SK-N-DZ (cell line): ENCODE measurements around the gene CDC73.
A peak's percentile ranks its signal among the peaks of the same experiment; 100 is the strongest.
"Not testable (repeated sequence)": the region's sequence is repeated elsewhere in the genome, so short reads cannot be mapped to it uniquely, and the experiment has no call there.

ENCODE experiments used
- DNase-seq: peaks from one replicate; pipeline ENCODE4 v3.0.0-alpha.2; 2015; ENCODE audit warnings: low spot score

Gene CDC73

DNA sequence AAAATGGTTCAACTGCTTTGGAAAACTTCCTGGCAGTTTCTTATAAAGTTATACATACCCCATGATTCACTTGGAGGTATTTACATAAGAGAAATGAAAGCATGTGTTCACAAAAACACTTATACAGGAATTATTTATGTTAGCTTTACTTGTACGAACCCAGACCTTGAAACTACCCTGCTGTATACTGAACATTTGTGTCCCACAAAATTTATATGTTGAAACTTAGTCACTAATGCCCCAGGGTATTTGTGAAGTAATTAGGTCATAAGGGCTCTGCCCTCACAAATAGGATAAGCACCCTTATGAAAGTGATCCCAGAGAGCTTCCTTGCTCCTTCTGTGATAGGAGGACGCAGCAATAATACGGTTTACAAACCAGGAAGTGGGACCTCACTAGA lies 107.3 kb downstream of the CDC73 start:
- DNase-seq = no peak

DNA sequence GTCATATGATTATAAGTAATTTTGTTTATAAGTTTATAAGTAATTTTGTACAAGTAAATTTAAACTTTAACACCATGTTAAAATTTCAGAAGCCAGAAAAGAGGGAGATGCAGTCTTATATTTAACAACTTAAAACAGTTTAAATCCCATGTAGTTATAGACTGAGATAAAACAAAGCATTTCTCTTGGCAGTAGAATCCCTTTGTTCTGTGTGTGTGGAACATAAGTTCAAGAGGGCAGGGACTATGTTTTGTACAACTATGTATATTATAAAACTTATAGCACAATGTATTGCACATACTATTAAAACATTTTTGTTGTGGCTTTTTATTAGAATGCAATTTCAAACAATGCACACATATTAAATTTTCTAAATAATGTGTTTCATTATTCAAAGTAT lies 109.3 kb downstream of the CDC73 start:
- DNase-seq = not testable (repeated sequence)

DNA sequence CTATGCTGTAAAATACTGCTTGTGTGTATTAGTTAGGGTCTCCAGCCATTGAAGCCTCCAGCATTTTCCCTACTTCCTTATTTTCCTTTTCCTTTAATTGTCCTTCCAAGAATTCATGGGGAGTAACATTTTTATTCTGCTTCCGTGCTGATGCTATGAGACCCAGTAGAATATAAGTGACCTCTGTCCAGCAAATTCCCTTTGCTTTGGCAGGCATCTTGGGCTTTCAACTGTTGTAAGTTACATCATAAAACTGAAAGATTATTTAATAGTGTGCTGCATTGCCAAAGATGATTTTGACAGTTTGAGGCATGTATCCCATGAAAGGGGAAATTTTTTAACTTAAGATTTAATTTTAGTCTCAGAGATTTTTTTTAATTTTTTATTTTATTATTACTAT lies 112.7 kb downstream of the CDC73 start:
- no peak for DNase-seq

DNA sequence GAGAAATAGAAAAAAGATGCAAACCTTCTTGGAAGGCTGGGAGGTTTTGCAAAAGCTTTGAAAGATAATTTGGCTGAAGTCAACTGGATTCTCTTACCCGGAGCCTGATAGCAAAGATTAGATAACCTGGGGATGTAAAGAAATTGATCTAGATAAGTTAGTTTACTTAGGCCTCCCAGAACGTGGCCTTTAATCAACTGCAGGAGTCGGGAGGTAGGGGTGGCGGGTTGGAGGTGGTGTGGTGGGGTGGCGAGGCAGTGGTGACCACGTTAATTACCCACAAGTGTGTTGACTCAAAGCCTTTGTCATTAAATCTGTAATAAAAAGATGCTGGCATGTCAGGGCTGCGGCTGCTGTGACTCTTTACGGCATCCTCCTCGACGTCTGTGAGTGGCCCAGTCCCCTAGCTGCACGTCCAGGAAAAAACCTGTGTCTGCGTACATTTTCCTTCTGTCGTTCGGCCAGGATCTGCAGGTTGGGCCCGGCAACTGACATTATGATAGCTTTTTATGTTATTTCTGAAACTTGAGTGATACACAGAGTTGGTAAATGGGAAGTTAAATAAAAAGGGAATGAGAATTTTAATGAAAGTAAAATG lies 115.6 kb downstream of the CDC73 start:
- DNase-seq = peak; percentile 2

DNA sequence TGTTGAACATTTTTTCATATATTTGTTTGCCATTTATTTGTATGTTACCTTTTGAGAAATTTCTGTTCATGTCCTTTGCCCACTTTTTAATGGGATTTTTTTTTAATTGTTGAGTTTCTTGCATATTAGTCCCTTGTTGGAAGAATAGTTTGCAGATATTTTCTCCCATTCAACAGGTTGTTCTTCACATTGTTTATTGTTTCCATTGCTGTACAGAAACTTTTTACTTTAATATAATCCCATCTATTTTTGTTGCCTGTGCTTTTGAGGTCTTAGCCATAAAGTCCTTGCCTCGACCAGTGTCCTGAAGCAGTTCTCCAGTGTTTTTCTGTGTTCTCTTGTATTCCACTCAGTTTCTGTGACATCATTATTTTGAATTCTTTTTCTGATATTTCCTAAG lies 118.8 kb downstream of the CDC73 start:
- no peak for DNase-seq

DNA sequence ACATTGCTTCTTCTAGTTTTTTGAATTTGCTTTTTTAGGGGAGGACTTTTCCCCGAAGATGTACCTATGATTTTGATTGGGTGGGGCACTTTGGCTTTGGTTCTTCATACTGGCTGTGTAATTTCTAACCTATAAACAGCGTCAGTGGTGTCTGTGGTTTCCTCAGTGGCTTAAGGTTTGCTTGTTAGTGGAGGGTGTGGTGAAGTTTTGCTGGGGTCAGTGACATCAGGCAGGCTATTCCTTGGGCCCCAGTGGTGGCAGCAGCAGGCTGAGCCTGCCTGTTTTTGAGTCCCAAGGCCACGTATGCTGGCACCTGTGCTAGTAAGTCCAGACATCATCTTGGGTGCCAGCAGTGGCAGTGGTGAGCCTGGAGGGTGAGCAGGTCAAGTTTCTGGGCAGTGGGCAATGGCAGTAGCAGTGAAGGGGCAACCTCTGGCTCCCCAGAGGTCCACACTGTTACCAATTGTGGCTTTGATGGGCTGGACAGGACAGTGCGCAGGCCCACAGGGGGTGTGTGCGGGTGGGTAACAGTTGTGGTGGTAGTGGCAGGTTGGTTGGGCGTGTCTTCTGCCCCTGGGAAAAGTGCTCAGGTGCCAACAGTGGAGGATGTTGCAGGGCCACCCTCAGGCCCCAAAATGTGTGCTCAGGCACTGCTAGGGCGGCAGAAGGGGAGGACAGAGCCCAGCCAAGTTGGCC lies 119.4 kb downstream of the CDC73 start:
- no peak for DNase-seq

DNA sequence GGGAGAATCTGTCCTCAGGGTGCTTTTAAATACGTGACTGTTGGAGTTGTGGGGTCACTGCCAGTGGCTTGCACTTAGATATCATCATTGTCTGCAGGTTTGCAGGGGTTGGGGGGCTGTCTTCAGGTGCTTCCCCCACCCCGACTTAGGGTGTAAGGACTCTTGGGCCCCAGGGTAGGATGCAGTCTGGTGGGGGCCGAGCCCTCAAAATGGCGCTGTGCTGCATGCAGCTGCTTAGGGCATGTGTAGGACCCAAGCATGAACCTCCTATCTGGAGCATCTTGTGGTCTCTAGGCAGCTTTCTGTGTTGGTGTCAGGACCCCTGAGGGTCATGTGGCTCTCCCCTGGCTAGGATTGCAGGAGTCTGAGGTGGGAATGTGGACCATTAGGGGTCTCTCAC lies 120.2 kb downstream of the CDC73 start:
- no peak for DNase-seq

DNA sequence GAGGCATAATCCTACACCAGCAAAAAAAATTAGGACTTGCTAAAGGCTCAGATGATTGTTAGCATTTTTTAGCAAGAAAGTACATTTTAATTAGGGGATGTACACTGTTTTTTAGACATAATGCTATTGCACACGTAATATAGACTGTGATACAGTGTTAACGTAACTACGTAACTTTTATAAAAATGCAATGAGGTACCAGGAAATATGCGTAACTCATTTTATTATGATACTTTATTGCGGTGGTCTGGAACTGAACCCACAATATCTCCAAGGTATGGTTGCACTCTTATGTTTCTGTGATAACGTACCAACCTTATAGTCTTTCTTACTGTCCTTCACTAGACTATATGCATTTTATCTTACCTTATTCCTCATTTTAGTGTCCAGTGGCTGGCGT lies 127.4 kb downstream of the CDC73 start:
- DNase-seq = no peak

DNA sequence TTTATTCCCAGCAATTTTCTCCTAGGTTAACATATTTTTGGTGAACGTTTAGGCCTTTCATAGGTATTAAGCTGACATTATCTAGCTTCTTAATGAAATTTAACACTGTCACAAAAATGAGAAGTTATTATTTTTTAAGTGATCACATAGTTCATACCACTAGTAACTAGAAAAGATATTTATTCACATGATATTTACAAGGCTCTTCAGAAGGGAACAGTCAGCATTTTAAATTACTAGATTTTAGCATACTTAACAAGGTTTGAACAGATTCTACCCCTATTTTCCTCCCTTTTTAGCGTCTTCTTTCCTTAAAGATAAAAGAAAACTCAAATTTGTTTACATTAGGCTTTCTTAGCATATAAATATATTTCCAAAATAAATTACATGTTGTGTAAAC lies 130.1 kb downstream of the CDC73 start:
- no peak for DNase-seq

DNA sequence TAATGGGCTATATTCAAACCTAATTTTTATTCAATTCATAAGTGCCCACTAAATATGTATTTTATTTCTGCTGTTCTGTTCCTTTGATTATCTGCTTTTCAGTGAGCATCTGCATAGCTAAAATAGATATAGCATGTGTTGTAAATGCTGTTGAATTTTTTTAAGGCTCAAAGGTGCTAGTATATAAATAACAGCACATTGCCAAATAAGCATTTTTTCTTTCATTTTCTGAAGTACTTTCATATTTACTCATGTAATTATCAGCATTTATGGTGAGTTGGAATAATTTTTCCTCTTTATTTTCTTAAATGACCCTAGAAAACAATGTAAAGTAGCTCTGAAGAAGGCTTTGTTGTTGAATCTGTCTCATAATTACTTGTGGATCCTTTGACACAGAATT lies 134.2 kb downstream of the CDC73 start:
- no peak for DNase-seq

DNA sequence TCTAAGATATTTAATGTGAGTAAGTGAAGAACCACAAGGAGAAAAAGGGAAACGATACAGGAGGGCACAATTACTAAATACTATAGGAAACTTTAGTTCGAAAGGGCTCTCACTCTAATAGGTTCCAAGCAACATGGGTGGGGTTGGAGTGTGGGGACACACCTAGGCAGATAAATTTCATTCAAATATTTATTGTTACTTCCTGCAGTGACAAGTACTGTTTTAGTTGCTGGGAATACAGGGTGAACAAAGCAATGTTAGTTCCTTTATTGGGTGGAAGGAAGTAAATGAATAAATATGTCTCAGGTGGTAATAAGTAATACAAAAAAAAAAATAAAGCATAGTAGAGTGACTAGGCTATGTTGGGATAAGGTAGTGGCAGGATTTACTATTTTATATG lies 137.8 kb downstream of the CDC73 start:
- DNase-seq = no peak

DNA sequence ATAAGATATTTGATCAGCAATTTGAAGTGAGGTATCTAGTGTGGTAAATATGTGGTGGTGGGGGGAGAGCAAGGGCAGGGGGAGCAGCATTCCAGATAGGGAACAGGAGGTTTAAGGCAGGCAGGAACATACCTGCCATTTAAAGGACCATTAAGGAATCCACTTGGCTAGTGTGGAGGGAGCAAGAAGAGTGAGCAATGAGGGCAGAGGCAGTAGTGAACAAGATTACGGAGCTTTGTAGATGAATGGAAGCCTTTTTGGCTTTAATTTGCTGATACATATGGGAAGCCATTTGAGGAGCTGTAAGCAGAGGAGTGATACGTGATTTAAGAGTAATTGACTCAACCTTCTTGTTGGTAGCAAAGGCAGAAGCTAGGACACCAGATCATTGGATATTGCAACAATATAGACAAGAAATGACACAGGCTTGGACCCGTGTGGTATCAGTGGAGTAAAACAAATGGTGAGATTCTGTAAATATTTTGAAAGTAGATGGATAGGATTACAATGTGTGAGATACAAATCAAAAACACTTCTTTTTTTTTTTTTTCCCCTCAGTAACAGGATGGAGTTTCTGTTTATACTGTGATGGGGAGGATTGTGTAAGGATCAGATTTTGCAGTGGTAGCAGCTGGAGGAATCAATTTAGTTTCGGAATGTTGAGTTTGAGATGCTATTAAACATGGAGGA lies 138.4 kb downstream of the CDC73 start:
- DNase-seq = no peak

DNA sequence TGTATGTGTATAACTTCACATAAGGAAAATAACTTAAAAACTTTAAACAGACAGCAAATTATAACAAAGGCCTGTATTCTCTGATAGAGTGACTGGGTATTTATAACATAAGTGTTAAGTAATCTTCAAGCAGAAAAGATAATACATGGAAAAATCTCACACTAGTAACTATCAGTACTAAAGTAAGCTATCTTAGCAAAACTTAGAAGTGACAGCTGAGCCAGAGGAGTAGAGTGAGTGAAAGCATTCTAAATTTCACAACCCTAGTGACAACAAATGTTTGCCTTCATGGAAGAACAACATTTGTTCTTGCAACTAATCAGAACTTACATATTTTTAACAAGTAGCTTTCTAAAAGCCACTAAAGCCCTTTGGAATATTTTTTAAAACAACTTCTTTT lies 139.1 kb downstream of the CDC73 start:
- no peak for DNase-seq

DNA sequence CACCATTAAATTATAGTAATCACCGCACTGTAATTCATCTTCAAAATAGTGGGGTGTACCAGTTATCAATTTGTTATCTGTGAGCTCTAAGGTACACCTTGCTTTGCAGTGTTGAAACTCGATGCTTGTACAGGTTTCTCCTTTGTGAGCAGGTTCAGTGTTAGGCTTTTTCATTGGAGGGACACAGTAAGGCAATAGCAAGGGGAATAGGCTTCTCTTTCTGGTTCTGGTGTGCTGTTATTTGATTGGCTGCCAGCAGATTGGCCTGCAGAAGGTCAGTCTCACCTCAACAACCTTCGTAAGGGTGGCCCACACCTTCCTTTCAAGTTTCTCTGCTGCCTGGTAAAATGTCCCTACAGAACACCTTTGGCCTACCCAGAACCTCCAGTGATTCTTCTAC lies 140.8 kb downstream of the CDC73 start:
- no peak for DNase-seq

DNA sequence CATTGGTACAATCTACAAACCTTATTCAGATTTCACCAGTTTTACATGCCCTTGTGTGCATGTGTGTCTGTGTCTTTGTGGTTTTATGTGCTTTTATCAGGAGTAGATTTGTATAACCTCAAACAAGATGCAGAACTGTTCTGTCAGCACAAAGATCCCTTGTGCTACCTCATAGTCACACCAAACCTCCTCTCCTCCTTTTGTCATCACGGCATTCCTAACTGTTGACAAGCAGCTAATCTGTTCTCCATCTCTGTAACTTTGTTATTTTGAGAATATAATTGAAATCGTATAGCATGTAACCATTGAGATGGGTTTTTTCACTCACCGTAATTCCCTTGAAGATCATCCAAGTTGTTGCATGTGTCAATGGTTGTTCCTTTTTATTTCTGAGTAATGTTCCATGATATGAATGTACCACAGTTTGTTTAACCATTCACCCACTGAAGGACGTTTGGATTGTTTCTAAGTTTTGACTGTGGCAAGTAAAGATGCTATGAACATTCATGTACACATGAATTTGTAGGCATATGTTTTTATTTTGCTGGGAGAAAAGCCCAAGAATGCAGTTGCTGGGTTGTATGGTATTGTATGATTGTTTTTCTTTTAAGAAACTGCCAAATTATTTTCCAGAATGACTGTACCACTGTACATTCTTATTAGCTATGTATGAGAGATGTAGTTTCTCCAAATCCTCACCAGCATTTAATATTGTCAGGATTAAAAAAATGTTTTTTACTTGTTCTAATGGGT lies 142.7 kb downstream of the CDC73 start:
- no peak for DNase-seq

DNA sequence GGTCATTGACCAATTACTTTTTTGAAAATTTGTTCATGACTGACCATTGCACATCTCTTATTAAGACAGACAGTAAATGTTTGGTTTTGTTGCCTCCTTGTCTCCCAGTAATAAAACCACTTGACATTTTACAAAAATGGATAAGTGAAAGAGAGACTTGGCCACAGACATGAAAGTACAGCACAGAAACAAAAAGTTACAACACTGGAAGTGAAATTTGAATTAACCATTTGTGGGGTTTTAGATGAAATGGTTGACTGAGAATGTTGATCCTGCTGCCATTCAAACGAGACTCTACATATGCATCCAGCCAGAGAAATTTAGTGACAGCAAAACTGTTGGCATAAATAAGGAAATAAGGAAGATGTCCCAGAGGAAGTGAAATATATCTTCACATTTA lies 143.9 kb downstream of the CDC73 start:
- no peak for DNase-seq

DNA sequence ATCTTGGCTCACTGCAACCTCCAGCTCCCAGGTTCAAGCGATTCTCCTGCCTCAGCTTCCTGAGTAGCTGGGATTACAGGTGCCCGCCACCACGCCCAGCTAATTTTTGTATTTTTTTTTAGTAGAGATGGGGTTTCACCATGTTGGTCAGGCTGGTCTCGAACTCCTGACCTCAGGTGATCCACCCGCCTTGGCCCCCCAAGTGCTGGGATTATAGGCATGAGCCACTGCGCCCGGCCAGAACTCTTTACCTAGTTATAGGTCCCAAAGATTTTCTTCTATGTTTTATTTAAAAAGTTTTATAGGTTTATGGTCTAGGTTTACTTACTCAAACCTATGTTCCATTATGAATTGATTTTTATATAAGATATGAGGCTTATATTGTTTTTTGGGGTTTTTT lies 145.0 kb downstream of the CDC73 start:
- not testable (repeated sequence) for DNase-seq

DNA sequence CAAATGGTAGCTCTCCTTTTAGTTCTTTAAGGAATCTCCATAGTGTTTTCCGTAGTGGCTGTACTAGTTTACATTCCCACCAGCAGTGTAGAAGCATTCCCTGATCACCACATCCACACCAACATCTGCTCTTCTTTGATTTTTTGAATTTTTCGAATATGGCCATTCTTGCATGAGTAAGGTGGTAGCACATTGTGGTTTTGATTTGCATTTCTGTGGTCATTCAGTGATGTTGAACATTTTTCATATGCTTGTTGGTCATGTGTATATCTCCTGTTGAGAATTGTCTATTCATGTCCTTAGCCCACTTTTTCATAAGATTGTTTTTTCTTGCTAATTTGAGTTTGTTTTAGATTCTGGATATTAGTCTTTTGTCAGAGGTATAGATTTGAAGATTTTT lies 149.2 kb downstream of the CDC73 start:
- no peak for DNase-seq

DNA sequence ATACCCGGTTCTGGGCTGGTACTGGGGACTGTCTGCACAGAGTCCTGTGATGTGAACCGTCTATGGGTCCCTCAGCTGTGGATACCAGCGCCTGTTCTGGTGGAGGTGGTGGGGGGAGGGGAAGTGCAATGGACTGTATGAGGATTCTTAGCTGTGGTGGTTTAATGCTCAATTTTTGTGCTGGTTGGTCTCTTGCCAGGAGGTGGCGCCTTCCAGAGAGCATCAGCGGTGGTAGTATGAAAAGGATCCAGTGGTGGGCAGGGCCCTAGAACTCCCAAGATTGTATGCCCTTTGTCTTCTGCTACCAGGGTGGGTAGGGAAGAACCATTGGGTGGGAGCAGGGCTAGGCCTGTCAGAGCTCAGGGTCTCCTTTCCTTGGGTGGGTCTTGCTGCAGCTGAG lies 153.9 kb downstream of the CDC73 start:
- no peak for DNase-seq

DNA sequence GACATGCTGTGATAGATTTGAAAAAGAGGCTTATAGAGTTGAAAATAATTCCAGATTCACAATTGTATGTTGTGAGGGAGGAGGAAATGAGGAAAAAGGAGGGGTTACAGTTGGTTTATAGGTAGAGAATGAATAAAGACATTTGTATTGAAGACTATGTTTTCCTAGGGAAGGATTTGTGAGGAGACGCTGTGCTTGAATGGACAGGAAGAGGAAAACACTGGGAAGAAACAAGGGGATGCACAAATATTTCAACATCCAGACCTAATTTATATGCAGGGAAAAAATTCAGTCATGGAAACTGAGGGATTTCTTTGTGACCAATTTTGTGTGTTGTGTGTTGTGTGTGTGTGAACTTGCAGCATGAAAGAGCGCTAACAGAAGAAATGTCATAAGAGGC lies 157.1 kb downstream of the CDC73 start:
- DNase-seq = no peak

DNA sequence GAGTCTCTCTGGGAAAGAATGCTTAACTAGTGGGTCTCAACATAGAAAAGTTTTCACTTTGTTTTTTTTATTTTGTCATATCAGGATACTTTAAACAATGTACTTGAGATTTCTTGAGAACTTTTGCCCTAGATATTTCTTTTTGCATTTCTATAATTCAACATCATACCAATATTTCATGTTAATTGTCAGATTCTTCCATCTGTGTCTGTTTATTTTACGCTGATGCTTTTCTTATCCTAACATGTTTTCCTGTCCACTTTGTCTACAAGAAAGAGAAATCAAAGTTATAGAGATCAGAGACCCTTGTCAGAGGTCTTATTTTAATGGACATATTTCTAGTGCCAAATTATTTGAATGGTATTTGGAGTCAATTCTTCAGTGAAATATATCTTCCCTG lies 160.1 kb downstream of the CDC73 start:
- DNase-seq = no peak

DNA sequence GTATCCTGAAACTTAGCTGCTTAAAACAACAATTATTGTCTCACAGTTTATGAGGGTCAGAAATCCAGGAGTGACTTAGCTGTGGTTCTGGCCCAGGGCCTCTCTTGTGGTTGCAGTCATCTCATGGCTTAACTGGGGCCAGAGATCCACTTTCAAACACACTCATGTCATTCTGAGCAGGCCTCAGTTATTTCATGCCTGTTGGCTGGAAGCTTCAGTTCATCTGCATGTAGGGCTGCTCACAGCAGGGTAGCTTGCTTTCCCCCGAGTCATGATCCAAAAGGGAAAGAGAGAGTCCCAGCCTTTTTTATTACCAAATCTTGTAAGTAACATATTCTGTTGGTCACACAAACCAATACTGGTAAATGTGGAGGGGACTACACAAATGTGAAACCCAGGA lies 161.2 kb downstream of the CDC73 start:
- DNase-seq = no peak

DNA sequence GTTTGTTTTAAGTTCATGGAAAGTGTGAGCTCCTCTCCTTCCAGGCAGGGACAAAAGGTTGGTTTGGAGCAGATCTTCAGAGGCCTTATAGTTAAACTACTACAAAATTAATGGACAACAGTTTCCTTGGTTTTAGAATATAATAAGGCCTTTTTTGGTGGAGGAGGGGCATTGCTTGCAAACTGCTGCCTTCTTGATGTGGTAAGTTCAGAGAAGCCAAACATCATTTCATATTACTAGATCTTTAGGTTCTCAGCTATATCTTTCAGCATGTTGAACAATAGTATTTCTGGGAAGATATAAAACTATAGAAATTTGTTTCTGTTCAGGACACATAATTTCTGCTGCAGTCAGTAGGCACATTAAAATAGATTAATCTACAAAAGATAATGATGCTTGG lies 162.4 kb downstream of the CDC73 start:
- DNase-seq = no peak
